SK-N-SH treated with all-trans-retinoic acid at 6 μM for 48 hours (cell line): Measurements from ENCODE around the gene SLC5A4.
"Not testable (repeated sequence)": the region's sequence is repeated elsewhere in the genome, so short reads cannot be mapped to it uniquely, and the experiment has no call there.

ENCODE experiments used
- ATAC-seq: fragments of 200-7000 bp; cut with Tn5 transposase; 3 replicates; pipeline ENCODE4 v1.9.1; 2020; ENCODE audit warnings: mild to moderate bottlenecking, moderate library complexity
- ARNTL ChIP-seq: fragments of 450-650 bp; formaldehyde crosslinking; IDR thresholded peaks from 2 replicates; pipeline ENCODE4 v1.5.0; 2020; ENCODE audit warnings: low read depth, mild to moderate bottlenecking, moderate library complexity, borderline replicate concordance
- BACH2 ChIP-seq: fragments of 250-450 bp; sonication (Bioruptor Pico); IDR thresholded peaks from 2 replicates; pipeline ENCODE4 v1.9.0; 2021; ENCODE audit warnings: mild to moderate bottlenecking, borderline replicate concordance
- GLIS3 ChIP-seq: fragments of 250-450 bp; sonication (Bioruptor Pico); IDR thresholded peaks from 2 replicates; pipeline ENCODE4 v1.5.0; 2020; ENCODE audit warnings: mild to moderate bottlenecking, moderate library complexity
- ISL1 ChIP-seq: fragments of 250-450 bp; sonication (Bioruptor Pico); IDR thresholded peaks from 2 replicates; pipeline ENCODE4 v2.1.2; 2022; ENCODE audit warnings: mild to moderate bottlenecking, moderate library complexity
- OSR1 ChIP-seq: fragments of 250-450 bp; sonication (Bioruptor Pico); IDR thresholded peaks from 2 replicates; pipeline ENCODE4 v1.8.0; 2022; ENCODE audit warnings: moderate library complexity, mild to moderate bottlenecking, inconsistent platforms
- RARB ChIP-seq: fragments of 250-450 bp; sonication (Bioruptor Pico); IDR thresholded peaks from 2 replicates; pipeline ENCODE4 v1.8.0; 2021; ENCODE audit warnings: mild to moderate bottlenecking, moderate library complexity
- SNAI2 ChIP-seq: fragments of 250-450 bp; sonication (Bioruptor Pico); IDR thresholded peaks from 2 replicates; pipeline ENCODE4 v1.5.0; 2020; ENCODE audit warnings: mild to moderate bottlenecking, moderate library complexity
- TCF4 ChIP-seq: fragments of 250-450 bp; sonication (Bioruptor Pico); IDR thresholded peaks from 2 replicates; pipeline ENCODE4 v1.8.0; 2021; ENCODE audit warnings: mild to moderate bottlenecking, moderate library complexity, borderline replicate concordance
- TOX ChIP-seq: fragments of 250-450 bp; sonication (Bioruptor Pico); IDR thresholded peaks from 2 replicates; pipeline ENCODE4 v1.8.0; 2021; ENCODE audit warnings: mild to moderate bottlenecking, moderate library complexity, borderline replicate concordance
- ZC3H10 ChIP-seq: fragments of 250-450 bp; sonication (Bioruptor Pico); IDR thresholded peaks from 2 replicates; pipeline ENCODE4 v1.5.1; 2021; ENCODE audit warnings: mild to moderate bottlenecking, moderate library complexity
- ZFP3 ChIP-seq: fragments of 250-450 bp; sonication (Bioruptor Pico); IDR thresholded peaks from 2 replicates; pipeline ENCODE4 v1.5.0; 2020; ENCODE audit warnings: mild to moderate bottlenecking, moderate library complexity
- ZFP30 ChIP-seq: fragments of 450-650 bp; formaldehyde crosslinking; IDR thresholded peaks from 2 replicates; pipeline ENCODE4 v1.5.0; 2022; ENCODE audit warnings: mild to moderate bottlenecking, moderate library complexity
- ZNF565 ChIP-seq: fragments of 450-650 bp; formaldehyde crosslinking; conservative IDR thresholded peaks from 2 replicates; pipeline ENCODE4 v1.5.0; 2020; ENCODE audit warnings: low read depth, mild to moderate bottlenecking, moderate library complexity
- ZNF70 ChIP-seq: fragments of 450-650 bp; formaldehyde crosslinking; IDR thresholded peaks from 2 replicates; pipeline ENCODE4 v1.5.0; 2020; ENCODE audit warnings: mild to moderate bottlenecking, moderate library complexity
- ZNF8 ChIP-seq: fragments of 450-650 bp; formaldehyde crosslinking; IDR thresholded peaks from 2 replicates; pipeline ENCODE4 v1.5.0; 2020; ENCODE audit warnings: mild to moderate bottlenecking, moderate library complexity
- TF ChIP-seq, protein P1 (sequence below): fragments of 250-450 bp; sonication (Bioruptor Pico); IDR thresholded peaks from 2 replicates; pipeline ENCODE4 v1.5.1; 2021; ENCODE audit warnings: mild to moderate bottlenecking, moderate library complexity
- TF ChIP-seq, protein P2 (sequence below): fragments of 250-450 bp; sonication (Bioruptor Pico); IDR thresholded peaks from 2 replicates; pipeline ENCODE4 v1.8.0; 2021; ENCODE audit warnings: low read depth, mild to moderate bottlenecking, moderate library complexity, borderline replicate concordance
- TF ChIP-seq, protein P3 (sequence below): fragments of 250-450 bp; sonication (Bioruptor Pico); IDR thresholded peaks from 2 replicates; pipeline ENCODE4 v1.5.1; 2020; ENCODE audit warnings: low read depth, mild to moderate bottlenecking, moderate library complexity
- TF ChIP-seq, protein P4 (sequence below): fragments of 250-450 bp; sonication (Bioruptor Pico); IDR thresholded peaks from 2 replicates; pipeline ENCODE4 v1.5.0; 2020; ENCODE audit warnings: mild to moderate bottlenecking, moderate library complexity

Gene SLC5A4

DNA sequence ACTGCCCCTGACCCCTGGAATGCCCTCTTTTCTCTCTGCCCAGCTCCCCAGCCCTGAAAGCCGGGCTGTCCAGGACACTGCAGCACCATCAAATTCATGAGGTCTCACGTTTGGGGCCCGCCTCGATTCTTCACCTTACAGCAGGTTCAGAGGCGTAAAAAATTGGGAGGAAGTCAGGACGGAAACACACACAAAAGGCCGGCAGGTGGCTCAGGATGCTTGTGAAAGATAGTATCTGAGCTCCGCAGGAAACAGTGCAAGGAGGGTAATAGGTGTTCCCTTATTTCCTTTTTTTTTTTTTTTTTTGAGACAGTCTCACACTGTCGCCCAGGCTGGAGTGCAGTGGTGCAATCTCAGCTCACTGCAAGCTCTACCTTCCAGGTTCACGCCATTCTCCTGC lies 54.4 kb downstream of the SLC5A4 start (continued):
- no peak for TF ChIP-seq ZC3H10 (CRISPR knock-in tag)
- no peak for TF ChIP-seq ZNF8 (CRISPR knock-in tag)
- TF ChIP-seq, protein P1, sequence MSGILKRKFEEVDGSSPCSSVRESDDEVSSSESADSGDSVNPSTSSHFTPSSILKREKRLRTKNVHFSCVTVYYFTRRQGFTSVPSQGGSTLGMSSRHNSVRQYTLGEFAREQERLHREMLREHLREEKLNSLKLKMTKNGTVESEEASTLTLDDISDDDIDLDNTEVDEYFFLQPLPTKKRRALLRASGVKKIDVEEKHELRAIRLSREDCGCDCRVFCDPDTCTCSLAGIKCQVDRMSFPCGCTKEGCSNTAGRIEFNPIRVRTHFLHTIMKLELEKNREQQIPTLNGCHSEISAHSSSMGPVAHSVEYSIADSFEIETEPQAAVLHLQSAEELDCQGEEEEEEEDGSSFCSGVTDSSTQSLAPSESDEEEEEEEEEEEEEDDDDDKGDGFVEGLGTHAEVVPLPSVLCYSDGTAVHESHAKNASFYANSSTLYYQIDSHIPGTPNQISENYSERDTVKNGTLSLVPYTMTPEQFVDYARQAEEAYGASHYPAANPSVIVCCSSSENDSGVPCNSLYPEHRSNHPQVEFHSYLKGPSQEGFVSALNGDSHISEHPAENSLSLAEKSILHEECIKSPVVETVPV (CRISPR knock-in tag) = no peak
- no peak for TF ChIP-seq GLIS3 (CRISPR knock-in tag)

DNA sequence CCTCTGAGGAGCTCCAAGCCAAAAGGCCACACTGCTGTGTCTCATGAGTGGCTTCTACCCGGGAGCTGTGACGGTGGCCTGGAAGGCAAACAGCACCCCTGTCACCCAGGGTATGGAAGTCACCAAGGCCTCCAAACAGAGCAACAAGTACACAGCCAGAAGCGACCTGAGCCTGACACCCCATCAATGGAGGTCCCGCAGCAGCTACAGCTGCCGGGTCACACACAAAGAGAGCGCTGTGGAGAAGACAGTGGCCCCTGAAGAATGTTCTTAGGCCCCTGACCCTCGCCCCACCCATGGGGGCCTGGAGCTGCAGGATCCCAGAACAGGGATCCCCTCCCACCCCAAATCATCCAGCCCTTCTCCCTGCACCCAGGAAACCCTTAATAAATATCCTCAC lies 55.2 kb downstream of the SLC5A4 start:
- no peak for ATAC-seq
- TF ChIP-seq SNAI2 (CRISPR knock-in tag) (no peak), ARNTL (CRISPR knock-in tag) (no peak), ZNF70 (no peak), RARB (no peak), ISL1 (CRISPR knock-in tag) (no peak), ZNF8 (CRISPR knock-in tag) (no peak), TOX (CRISPR knock-in tag) (no peak), GLIS3 (CRISPR knock-in tag) (no peak), ZC3H10 (CRISPR knock-in tag) (no peak), ZFP3 (CRISPR knock-in tag) (no peak), ZFP30 (CRISPR knock-in tag) (no peak), OSR1 (CRISPR knock-in tag) (no peak), BACH2 (CRISPR knock-in tag) (no peak), TCF4 (CRISPR knock-in tag) (no peak), ZNF565 (no peak)
- TF ChIP-seq, protein P2, sequence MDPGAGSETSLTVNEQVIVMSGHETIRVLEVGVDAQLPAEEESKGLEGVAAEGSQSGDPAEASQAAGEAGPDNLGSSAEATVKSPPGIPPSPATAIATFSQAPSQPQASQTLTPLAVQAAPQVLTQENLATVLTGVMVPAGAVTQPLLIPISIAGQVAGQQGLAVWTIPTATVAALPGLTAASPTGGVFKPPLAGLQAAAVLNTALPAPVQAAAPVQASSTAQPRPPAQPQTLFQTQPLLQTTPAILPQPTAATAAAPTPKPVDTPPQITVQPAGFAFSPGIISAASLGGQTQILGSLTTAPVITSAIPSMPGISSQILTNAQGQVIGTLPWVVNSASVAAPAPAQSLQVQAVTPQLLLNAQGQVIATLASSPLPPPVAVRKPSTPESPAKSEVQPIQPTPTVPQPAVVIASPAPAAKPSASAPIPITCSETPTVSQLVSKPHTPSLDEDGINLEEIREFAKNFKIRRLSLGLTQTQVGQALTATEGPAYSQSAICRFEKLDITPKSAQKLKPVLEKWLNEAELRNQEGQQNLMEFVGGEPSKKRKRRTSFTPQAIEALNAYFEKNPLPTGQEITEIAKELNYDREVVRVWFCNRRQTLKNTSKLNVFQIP = no peak
- TF ChIP-seq, protein P3, sequence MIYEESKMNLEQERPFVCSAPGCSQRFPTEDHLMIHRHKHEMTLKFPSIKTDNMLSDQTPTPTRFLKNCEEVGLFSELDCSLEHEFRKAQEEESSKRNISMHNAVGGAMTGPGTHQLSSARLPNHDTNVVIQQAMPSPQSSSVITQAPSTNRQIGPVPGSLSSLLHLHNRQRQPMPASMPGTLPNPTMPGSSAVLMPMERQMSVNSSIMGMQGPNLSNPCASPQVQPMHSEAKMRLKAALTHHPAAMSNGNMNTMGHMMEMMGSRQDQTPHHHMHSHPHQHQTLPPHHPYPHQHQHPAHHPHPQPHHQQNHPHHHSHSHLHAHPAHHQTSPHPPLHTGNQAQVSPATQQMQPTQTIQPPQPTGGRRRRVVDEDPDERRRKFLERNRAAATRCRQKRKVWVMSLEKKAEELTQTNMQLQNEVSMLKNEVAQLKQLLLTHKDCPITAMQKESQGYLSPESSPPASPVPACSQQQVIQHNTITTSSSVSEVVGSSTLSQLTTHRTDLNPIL (CRISPR knock-in tag) = no peak
- TF ChIP-seq, protein P4, sequence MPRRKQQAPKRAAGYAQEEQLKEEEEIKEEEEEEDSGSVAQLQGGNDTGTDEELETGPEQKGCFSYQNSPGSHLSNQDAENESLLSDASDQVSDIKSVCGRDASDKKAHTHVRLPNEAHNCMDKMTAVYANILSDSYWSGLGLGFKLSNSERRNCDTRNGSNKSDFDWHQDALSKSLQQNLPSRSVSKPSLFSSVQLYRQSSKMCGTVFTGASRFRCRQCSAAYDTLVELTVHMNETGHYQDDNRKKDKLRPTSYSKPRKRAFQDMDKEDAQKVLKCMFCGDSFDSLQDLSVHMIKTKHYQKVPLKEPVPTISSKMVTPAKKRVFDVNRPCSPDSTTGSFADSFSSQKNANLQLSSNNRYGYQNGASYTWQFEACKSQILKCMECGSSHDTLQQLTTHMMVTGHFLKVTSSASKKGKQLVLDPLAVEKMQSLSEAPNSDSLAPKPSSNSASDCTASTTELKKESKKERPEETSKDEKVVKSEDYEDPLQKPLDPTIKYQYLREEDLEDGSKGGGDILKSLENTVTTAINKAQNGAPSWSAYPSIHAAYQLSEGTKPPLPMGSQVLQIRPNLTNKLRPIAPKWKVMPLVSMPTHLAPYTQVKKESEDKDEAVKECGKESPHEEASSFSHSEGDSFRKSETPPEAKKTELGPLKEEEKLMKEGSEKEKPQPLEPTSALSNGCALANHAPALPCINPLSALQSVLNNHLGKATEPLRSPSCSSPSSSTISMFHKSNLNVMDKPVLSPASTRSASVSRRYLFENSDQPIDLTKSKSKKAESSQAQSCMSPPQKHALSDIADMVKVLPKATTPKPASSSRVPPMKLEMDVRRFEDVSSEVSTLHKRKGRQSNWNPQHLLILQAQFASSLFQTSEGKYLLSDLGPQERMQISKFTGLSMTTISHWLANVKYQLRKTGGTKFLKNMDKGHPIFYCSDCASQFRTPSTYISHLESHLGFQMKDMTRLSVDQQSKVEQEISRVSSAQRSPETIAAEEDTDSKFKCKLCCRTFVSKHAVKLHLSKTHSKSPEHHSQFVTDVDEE = no peak

DNA sequence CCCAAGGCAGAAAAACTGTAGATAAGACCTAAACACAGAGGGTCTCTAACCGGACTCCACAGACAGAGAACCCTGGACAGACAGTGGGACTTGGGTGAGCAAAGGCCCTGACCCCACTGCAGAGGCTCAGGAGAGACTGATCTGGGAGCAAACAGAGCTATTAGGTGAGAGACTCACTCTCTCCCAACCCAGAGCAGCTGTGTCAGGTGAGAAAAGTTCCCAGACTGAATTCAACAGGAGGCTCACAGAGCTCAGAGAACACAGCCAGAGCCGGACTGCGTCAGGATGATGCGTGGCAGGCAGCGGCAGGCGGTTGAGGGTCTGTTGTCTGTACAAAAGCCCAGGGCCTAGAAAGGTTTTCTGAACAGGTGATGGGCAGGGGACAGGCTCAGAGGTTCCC lies 55.8 kb downstream of the SLC5A4 start:
- ATAC-seq = no peak
- TF ChIP-seq ZFP30 (CRISPR knock-in tag) (no peak), ZFP3 (CRISPR knock-in tag) (no peak), ISL1 (CRISPR knock-in tag) (no peak)
- TF ChIP-seq, protein P1 (CRISPR knock-in tag) = no peak
- TF ChIP-seq, protein P2 = no peak

DNA sequence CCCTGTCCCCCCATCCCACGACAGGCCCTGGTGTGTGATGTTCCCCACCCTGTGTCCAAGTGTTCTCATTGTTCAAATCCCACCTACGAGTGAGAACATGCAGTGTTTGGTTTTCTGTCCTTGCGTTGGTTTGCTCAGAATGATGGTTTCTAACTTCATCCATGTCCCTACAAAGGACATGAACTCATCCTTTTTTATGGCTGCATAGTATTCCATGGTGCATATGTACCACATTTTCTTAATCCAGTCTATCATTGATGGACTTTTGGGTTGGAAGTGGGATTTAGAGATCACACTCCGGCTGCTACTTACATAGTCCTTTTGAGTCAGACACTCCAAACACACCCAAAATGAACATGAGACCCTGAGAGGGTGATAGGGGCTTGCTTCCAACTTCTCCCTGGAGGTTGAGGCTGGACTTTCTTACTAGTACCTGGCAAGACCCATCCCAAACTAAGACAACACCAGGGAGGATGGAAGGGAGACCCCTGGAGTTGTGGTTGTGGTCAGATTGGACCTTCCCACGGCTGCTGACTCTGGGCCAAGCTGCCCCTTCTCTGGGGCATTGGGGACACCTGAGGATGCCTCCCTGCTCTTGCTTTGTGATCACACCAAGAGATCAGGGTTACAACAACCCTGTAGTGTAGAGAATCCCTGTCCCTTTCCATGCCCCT lies 57.5 kb downstream of the SLC5A4 start:
- ATAC-seq = not testable (repeated sequence)

DNA sequence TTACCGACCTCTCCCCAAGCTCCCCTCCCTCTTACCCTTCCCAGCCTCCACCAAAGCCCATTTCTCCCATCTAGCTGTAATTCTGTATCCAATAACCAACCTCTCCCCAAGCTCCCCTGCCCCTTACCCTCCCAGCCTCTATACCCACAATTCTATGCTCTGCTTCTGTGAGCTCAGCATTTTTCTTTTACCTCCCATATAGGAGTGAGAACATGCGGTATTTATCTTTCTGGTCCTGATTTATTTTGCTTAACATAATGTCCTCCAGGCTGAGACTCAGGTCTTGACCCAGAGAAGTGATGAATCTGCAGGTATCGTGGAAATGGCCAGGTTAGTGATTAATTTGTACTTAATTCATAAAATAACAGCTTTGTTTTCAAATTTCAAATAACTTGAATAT lies 59.2 kb downstream of the SLC5A4 start:
- ATAC-seq = not testable (repeated sequence)

DNA sequence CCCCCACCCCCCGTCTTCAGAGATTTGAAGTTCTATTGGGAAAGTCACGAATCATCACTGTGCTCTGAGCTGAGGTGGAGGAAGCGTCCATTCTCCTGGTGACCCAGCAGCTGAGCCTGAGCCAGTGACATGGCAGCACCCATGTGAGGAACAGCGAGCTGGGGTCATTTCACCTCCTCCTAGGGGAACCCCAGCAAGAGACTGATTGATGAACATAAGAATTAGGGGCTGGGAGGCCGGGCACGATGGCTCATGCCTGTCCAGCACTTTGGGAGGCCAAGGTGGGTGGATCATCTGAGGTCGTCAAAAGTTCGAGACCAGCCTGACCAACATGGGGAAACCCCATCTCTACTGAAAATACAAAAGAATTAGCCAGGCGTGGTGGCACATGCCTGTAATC lies 61.8 kb downstream of the SLC5A4 start:
- ATAC-seq = not testable (repeated sequence)

DNA sequence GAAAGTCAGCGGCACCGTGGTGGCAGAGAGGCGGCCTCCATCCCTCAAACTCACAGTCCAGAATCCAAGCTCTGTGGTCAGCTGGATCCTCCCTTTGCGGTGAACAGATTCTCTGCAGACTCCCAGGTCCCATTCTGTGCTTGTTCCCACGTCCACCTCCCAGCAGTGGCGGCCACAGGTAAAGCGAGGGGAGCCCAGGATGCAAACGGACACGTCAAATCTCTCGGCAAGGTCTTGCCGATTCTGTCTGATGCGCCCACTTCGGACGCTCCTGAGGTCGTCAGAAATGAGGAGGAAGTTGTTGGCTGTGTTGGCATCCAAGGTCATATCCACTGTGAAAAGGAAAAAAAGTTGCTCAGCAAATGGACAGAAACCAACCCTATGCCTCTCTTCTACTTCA lies 64.1 kb downstream of the SLC5A4 start:
- not testable (repeated sequence) for ATAC-seq
